ENCODE measurements around the gene AADAT.
A peak's percentile ranks its signal among the peaks of the same experiment; 100 is the strongest.

Gene AADAT

DNA sequence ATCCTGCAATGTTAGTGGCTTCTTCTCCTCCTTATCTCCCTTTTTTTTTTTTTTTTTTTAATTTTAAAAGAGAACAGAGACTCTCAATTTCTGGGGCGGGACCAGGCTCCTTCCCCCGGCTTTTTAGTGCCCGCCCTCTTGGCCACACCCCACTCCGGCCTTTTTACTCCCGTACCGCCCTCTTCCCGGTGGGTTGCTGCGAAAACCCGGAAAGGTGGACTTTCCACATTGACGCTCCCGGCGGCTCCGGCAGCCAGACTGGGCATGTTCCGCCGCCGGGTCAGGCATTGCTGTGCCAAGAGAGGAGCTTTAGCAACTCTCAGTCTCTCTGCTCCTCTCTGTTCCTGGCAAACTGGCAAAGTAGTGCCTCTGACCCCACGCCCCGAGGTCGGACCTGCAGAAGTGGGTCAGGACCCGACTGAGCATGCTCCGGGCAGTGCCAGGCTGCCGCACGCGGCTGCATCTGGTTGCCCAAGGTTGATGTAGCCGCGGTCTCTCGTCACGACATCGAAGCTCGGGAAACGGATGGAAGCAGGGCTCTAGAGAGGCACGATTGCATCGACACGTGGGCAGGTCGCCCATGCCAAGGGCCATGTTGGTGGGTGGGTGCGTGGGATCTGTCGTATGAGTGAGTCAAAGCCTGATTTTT, 62.5 kb downstream of the AADAT start:
- peak; percentile 94 for DNase-seq

DNA sequence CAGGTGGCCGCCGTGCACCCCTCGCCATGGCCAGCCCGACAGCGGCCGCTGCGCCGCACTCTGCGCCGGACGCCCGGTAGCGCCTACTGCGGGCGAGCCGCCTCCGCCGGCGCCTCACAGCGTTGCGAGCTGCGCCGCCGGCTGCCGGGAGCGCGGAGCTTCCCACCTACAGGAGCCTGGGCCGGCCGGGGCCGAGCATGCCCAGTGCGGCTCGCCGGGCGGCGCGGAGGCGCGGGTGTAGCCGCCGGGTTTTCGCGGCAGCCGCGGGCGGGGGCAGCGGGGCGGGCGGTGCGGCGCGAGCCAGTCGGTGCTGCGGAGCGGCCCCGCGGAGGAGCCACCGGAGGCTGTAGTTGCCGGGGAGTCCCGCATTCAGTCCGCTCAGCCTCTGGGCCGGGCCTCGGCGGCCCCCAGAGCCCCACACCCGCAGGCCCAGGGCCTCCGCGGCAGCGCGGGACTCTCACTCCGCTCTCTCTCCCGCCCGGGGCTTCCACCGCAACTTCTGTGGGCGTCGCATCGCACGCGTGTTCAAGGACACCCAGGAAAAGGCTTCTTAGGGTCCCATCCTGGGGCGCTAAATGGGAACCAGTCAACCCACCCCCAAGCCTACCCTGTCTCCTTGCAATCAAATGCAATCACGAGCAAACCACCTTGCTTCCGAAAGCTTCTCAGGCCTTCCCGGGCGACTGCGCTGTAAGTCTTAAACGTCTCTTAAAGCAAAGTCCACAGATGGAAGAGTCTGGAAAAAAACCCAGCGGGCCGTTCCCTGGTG, 63.3 kb downstream of the AADAT start, which contains the start of gene MFAP3L:
MFAP3L (minus strand) TSS at position 143 of the 769 bp plus-strand sequence. CDS start 20,518 bp downstream, outside the sequence.
- DNase-seq, result peak; percentile 88

DNA sequence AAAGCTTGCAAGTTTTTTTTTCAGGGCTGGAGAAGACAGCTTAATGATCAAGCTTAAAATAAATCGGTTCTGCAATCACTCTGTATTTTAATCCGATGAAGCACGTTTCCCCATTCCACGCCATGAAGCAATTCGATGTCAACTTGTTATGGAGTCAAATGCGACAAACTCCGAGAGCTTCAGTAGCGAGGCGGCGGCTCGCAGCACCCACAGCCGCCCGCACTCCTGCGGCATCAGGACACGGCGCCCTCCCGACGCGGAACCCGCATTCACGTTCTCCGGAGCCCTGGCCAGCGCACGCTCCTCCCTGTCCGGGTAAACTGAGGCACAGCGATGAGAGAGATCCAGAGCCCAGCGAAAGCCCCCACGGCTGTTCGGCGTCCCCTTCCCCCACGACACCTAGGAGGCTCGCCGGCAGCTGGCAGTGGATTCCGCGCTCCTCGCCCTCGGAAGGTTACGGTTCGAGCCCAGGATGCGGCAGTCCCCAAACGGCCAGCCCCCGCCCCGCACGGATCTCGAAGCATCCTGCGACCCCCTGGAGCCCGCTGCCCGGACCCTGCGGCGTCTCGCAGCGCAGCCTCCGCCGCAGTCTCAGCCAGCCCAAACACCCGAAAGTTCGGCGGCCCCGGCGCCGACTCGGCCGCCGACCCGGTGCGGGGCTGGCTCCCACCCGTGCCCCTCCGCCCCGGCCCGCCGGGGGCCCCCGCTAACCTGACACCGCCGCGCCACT, 64.1 kb downstream of the AADAT start:
- peak; percentile 70 for DNase-seq

DNA sequence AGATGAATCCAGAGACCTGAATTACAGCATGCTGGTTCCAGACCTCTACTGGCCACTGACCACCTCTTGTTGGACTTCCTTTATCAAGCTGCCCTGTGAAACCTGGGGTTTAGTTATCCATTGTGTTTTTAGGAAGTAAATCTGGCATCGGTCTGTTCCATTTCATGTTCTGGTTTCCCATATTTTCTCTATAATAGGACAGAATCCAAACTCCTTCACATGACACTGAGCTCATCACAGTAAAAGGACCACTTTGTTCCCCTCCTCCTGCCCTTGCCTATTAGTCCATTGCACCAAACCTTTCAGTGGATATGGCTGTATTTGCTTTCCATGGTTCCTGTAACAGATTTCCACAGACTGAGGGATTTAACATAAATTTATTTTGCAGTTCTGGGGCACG, 67.5 kb downstream of the AADAT start:
- DNase-seq, result no peak

DNA sequence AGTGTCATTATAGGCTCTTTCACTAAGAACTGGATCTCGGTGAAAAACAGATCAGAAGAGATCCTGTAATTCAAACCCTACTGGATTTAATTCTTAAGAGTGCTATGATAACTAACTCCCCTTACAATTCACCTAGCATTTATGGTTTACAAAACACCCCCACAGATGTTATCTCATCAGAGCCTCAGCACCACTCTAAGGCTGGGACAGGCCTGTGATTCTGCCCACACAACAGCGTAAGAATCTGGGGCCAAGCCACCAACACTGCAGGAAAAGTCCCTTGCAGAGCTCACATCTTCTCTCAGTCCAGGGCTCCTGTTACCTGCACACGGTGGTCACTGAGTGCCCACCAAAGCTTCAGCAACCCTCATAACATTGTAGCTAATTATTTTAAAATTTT, 72.5 kb downstream of the AADAT start:
- DNase-seq, result peak; percentile 3

DNA sequence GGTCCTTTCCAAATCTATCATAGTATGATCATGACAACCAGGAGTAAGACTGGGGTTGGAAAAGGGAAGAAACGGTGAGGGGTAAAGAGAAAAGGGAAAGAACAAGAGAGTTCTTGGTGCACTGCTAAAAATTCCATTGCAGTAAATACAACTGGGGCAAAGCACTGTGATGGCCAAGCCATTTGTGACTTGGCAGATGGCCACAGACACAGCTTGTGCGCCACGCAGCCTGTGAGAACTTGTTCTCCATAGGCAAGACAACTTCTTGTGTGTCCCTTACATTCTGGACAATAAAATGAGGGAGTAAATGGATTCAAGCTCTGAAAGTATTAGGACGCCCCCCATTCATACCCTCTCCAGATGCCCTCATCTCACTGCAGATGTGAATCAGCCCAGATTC, 74.5 kb downstream of the AADAT start:
- no peak for DNase-seq

DNA sequence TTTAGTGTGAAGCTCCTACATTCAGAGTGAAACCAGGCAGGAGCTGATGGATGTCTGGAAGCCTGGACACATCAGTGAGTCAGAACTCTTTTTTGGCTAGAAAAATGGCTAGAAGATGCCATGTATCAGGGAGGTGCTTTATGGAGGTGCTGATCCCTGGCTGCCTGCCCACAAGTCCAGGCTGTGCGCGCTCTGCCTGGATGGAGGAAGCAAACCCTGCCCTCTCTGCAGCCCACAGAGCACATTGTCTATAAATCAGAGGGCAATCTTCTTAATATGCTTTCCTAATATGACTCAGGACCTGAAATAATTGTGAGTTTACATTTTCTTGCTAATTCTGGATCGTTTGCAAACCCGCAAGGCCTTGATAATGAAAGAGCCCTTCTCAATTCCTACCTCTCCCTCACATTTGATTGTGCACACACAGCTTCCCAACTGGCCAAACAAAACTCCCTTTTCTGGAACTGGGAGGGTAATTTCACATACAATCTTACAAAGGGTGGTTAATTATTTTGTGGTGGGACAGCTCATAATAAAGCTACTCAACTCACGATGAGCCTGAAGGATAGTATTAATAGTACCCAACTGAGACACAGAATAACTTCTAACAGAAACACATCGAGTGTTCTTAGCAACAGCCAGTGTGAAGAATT, 75.3 kb downstream of the AADAT start:
- DNase-seq, result no peak

DNA sequence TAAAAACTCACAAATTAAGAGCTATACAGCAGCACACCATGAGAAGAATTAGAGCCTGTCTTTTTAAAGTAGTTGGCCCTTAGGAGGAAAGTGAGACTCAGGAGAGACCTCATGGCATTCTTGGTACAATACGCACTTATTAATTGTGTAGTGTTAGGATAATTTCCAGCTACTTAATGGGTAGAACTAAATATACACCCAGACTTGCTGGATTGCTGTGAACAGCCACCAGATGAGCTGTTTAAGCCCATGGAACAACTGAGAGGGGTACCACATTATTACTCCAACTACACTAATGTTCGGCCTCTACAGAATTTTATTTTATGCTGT, 77.2 kb downstream of the AADAT start:
- DNase-seq, result no peak

DNA sequence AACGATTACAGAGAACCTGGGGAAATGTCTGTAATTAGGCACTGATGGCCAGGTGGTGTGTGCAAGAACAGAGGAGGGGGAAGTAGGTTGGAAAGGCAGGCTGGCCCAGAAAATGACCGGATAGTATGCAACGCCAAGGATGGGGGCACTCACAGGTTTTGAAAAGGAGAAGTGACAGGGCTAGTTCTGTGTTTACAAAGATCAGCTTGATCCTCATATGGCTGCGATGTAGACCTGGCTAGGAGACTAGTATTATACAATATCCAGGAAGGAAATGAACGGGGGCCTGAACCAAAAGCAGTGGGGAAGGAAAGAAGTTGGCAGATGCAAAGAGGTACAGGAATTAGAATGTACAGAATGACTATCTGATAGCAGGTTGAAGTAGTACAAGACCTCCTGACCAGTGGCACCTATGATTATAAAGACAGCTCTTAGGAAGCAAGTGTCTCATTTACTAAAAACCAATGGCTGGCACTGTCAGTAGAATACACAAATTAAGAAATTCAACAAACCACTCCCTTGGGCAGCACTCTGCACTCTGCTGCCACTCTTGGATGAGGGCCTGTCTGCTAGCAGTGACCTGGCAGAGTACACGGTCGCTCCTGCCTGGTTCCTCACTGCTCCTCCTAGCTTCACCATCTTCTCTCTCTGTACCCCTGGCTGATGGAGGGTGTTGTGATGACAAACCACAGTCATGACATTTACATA, 77.7 kb downstream of the AADAT start:
- no peak for DNase-seq
